HepG2 (cell line): ENCODE measurements around the gene MARCHF6. TPM values are rescaled to one million over a fixed set of nuclear protein-coding genes. Genes with fewer than 3 reads are reported as not detected.

Source experiments
- ATAC-seq: fragments of 200-7000 bp; cut with Tn5 transposase; 3 replicates; pipeline ENCODE4 v1.9.1; 2020; ENCODE audit warnings: mild to moderate bottlenecking, moderate library complexity
- BruUV-seq: library from RNA; stranded (reverse); fragments of 400-500 nt; replicated peaks from 2 replicates; lab custom pipeline; 2021; lab: Mats Ljungman, UMichigan
- CTCF ChIA-PET: fragments of 300-600 bp; formaldehyde crosslinking; extraction: SDS; loops from one replicate; lab custom pipeline; 2021; ENCODE audit warnings: low total read pairs, inconsistent platforms, low intra/inter-chr PET ratio; lab: Yijun Ruan, JAX
- POLR2A ChIA-PET: fragments of 350-600 bp; sonication (Branson Sonifier 250); formaldehyde crosslinking; loops from one replicate; lab custom pipeline; 2020; ENCODE audit warnings: antibody characterized with exemption, inconsistent platforms; lab: Yijun Ruan, JAX
- DNase-seq: peaks from one replicate; pipeline ENCODE4 v3.0.0-alpha.2; 2015; ENCODE audit warnings: low spot score
- FAIRE-seq: peaks from 3 replicates; lab custom pipeline; 2011; peaks lifted over from hg19 to GRCh38; lab: Jason Lieb, UNC
- H2AFZ ChIP-seq: one replicate; pipeline ENCODE4 v1.6.1; 2011; ENCODE audit warnings: low read length, inconsistent platforms
- H3K27ac ChIP-seq: fragments of 300-600 bp; 3 replicates; pipeline ENCODE4 v1.8.0; 2011; ENCODE audit warnings: mixed run types, mild to moderate bottlenecking, mixed read lengths, low read length, inconsistent platforms; ENCODE audit not compliant: insufficient read depth; ENCODE audit errors: extremely low read length
- H3K27me3 ChIP-seq, 2 experiments: fragments of 200-600 bp in 1 of 2; 2 replicates in 1 of 2; 3 replicates in 1 of 2; pipeline versions ENCODE4 v1.6.0 to v1.8.0; 2011; ENCODE audit warnings: low read length in 2 of 2, mild to moderate bottlenecking in 2 of 2, moderate library complexity in 2 of 2, inconsistent platforms in 1 of 2; ENCODE audit not compliant: insufficient read depth in 2 of 2, control insufficient read depth in 1 of 2
- H3K36me3 ChIP-seq, 2 experiments: fragments of 200-600 bp in 1 of 2; replicated peaks in 1 of 2; 2 replicates in 1 of 2; 3 replicates in 1 of 2; pipeline versions ENCODE4 v1.5.1 to v1.8.0; 2011; ENCODE audit warnings: low read length in 2 of 2, inconsistent platforms in 1 of 2; ENCODE audit not compliant: insufficient read depth in 2 of 2, control insufficient read depth in 1 of 2
- H3K4me1 ChIP-seq: 2 replicates; pipeline ENCODE4 v1.5.1; 2012; ENCODE audit warnings: low read length, inconsistent platforms; ENCODE audit not compliant: insufficient read depth
- H3K4me2 ChIP-seq: 2 replicates; pipeline ENCODE4 v1.6.0; 2011; ENCODE audit warnings: low read depth, low read length, inconsistent platforms
- H3K4me3 ChIP-seq, 3 experiments: fragments of 200-600 bp in 1 of 3; sonication (generic), shearing (Covaris generic) in 1 of 3; replicated peaks in 1 of 3; 2 replicates each; pipeline ENCODE4 v1.5.1; 2011 to 2016; ENCODE audit warnings: low read length in 3 of 3, inconsistent platforms in 2 of 3, low read depth in 2 of 3, mild to moderate bottlenecking in 2 of 3, control low read depth in 1 of 3, mixed read lengths in 1 of 3; ENCODE audit not compliant: insufficient read depth in 1 of 3
- H3K79me2 ChIP-seq: one replicate; pipeline ENCODE4 v1.6.1; 2011; ENCODE audit warnings: low read length, inconsistent platforms; ENCODE audit not compliant: insufficient read depth
- H3K9ac ChIP-seq: 2 replicates; pipeline ENCODE4 v1.6.0; 2011; ENCODE audit warnings: mild to moderate bottlenecking, low read depth, low read length, inconsistent platforms; ENCODE audit not compliant: insufficient read depth
- H3K9me3 ChIP-seq: 2 replicates; pipeline ENCODE4 v1.5.1; 2012; ENCODE audit warnings: mild to moderate bottlenecking, low read length
- H4K20me1 ChIP-seq: 2 replicates; pipeline ENCODE4 v1.6.0; 2011; ENCODE audit warnings: inconsistent platforms, mild to moderate bottlenecking, low read length, moderate library complexity; ENCODE audit not compliant: insufficient read depth
- CBFB ChIP-seq: sonication (generic); formaldehyde crosslinking; IDR thresholded peaks from 2 replicates; pipeline ENCODE4 v1.4.0; 2020; ENCODE audit warnings: missing genetic modification reagents
- RBM39 ChIP-seq: fragments of 200-400 bp; formaldehyde crosslinking; IDR thresholded peaks from one replicate; pipeline ENCODE4 v1.6.1; 2018; ENCODE audit warnings: antibody characterized with exemption, mild to moderate bottlenecking, low read depth, low read length; ENCODE audit not compliant: poor library complexity, severe bottlenecking
- SIN3A ChIP-seq: IDR thresholded peaks from 2 replicates; pipeline ENCODE4 v1.6.1; 2011; ENCODE audit warnings: low read depth, mild to moderate bottlenecking, control low read depth, low read length, borderline replicate concordance
- ZNF225 ChIP-seq: sonication (generic); formaldehyde crosslinking; IDR thresholded peaks from 2 replicates; pipeline ENCODE4 v1.4.0; 2020; ENCODE audit warnings: mild to moderate bottlenecking, missing genetic modification reagents
- ZNF441 ChIP-seq: sonication (generic); formaldehyde crosslinking; IDR thresholded peaks from 2 replicates; pipeline ENCODE4 v1.7.0; 2021; ENCODE audit warnings: missing genetic modification reagents, borderline replicate concordance
- ZSCAN22 ChIP-seq: sonication (generic); formaldehyde crosslinking; IDR thresholded peaks from 2 replicates; pipeline ENCODE4 v1.4.0; 2020; ENCODE audit warnings: mild to moderate bottlenecking, missing genetic modification reagents
- WGBS: methylation state at CpG from one replicate; pipeline ENCODE4 v1.1.6; 2017; ENCODE audit warnings: low lambda C conversion rate; 5-methylcytosine and 5-hydroxymethylcytosine counted together
- in situ Hi-C: cut with HindIII; loops from 2 replicates; pipeline ENCODE4 v1.10.0; 2017; ENCODE audit warnings: low pct_unique_long_range_greater_than_20kb; ENCODE audit not compliant: extremely low pct_ligation_motif_present
- intact Hi-C: fragments of 100-400 bp; cut with micrococcal nuclease; formaldehyde crosslinking; loops from one replicate; pipeline ENCODE4 v1.10.0; 2022; ENCODE audit not compliant: unreplicated experiment
- polyA plus RNA-seq, 8 experiments: library from polyadenylated mRNA; depleted of rRNA in 3 of 8; stranded (reverse) in 7 of 8; unstranded in 1 of 8; fragments of >200 nt; fragmentation: Illumina TruSeq in 4 of 8; extraction: Trizol in 4 of 8; gene quantifications; 2 replicates each; pipeline versions ENCODE4 v1.2.1 to v1.2.3, GENCODE V29; 2011 to 2016; ENCODE audit warnings: low read depth in 4 of 8, missing spikeins in 1 of 8, mixed read lengths in 1 of 8; ENCODE audit not compliant: insufficient read depth in 1 of 8
- total RNA-seq, 5 experiments: library from RNA; depleted of rRNA; stranded (reverse); fragments of >200 nt; fragmentation: Illumina TruSeq; extraction: Trizol; gene quantifications; 2 replicates each; pipeline ENCODE4 v1.2.3, GENCODE V29; 2016; ENCODE audit warnings: low read depth in 1 of 5
- TF ChIP-seq, protein P1 (sequence below): fragments of 450-650 bp; IDR thresholded peaks from 2 replicates; pipeline ENCODE4 v1.6.1; 2016
- TF ChIP-seq, protein P2 (sequence below): sonication (generic); formaldehyde crosslinking; IDR thresholded peaks from 2 replicates; pipeline ENCODE4 v1.8.0; 2022; ENCODE audit warnings: mild to moderate bottlenecking, missing genetic modification reagents; ENCODE audit not compliant: insufficient replicate concordance
- TF ChIP-seq, protein P3 (sequence below): sonication (generic); formaldehyde crosslinking; IDR thresholded peaks from 2 replicates; pipeline ENCODE4 v1.4.0; 2020; ENCODE audit warnings: mild to moderate bottlenecking, low read depth, missing genetic modification reagents

Gene MARCHF6
- total and polyA plus RNA-seq, 2 of the 13 experiments (the other 11 are each of a cell fraction or from before 2014, with no cell fraction given), result 48.6 to 107 TPM

DNA sequence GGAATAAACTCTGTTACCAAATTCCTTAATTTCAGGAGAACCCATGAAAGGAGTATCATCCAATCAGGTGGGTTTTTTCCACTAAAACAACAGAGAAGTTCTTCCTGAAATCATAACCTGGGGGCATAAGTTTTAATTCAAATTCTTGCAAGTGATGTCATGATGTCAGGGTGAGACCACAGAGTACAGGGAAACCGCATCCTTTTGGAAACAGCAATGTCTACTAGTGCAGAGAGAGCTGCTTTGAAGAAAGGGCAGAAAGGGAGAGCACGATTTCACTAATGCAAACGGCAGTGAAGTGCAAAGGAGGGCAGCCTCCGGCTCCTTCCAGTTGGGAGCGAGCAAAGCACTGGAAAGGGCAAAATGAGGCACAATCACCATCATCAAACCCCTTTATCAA is 25.2 kb upstream of the MARCHF6 start:
- Histone ChIP-seq H2AFZ (no peak overlapping the region), H3K4me3 (no peak overlapping the region), H3K36me3 (no peaks in the 10 kb centered on the region), H3K79me2 (no peaks in the 10 kb centered on the region), H3K4me1 (peaks cover 55% of the 10 kb centered on the region), H3K4me2 (no peak overlapping the region), H3K9ac (no peak overlapping the region), H3K9me3 (no peaks in the 10 kb centered on the region), H3K27me3 (peaks cover 0 to 11% of the 10 kb centered on the region in 2 experiments; a peak in 1 of 5 replicates), H3K27ac (no peak overlapping the region), H4K20me1 (no peaks in the 10 kb centered on the region)
- BruUV-seq, result no TSS peak
- FAIRE-seq, result no peak
- CTCF ChIA-PET, result no interaction called here
- TF ChIP-seq RBM39, result no peak
- TF ChIP-seq, protein P1, sequence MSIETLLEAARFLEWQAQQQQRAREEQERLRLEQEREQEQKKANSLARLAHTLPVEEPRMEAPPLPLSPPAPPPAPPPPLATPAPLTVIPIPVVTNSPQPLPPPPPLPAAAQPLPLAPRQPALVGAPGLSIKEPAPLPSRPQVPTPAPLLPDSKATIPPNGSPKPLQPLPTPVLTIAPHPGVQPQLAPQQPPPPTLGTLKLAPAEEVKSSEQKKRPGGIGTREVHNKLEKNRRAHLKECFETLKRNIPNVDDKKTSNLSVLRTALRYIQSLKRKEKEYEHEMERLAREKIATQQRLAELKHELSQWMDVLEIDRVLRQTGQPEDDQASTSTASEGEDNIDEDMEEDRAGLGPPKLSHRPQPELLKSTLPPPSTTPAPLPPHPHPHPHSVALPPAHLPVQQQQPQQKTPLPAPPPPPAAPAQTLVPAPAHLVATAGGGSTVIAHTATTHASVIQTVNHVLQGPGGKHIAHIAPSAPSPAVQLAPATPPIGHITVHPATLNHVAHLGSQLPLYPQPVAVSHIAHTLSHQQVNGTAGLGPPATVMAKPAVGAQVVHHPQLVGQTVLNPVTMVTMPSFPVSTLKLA, result no peak
- ATAC-seq, result no peak
- POLR2A ChIA-PET, result no interaction called here
- DNase-seq, result no peak
- intact Hi-C loops, result no loop called here
- in situ Hi-C loops, result no loop called here
- WGBS, result 11% methylated on average over 5 of the region's 5 CpGs

DNA sequence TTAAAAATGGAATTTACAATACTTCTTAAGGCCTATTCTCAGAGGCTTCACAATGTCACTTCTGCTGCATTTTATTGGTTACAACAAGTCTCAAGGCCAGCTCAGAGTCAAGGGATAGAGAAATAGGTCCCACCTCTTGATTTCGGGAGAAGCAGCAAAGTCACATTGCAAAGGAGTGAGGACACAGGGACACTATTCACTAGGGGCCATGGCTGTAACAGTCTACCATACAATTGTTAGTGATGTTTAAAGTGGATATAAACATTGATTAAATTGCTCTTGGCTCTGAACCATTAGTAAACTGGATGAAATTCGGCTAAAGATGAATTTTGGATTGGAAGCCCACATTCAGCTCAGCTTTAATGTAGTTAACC is 24.1 kb upstream of the MARCHF6 start:
- H4K20me1 ChIP-seq, result no peaks in the 10 kb centered on the region
- no peak overlapping the region for H3K4me3 ChIP-seq
- ChIA-PET POLR2A (interaction anchor here (1.8 kb wide), 1 partner anchor 24 kb away, joined by 9 read pairs; the partner anchor contains the start of gene MARCHF6), CTCF (no interaction called here)
- in situ Hi-C loops, result no loop called here
- H3K4me2 ChIP-seq, result no peak overlapping the region
- DNase-seq (no peak), FAIRE-seq (no peak), ATAC-seq (no peak)
- no peak overlapping the region for H3K9ac ChIP-seq
- 19% methylated on average over 2 of the region's 2 CpGs for WGBS
- no peaks in the 10 kb centered on the region for H3K36me3 ChIP-seq
- no peak overlapping the region for H3K27ac ChIP-seq
- no peaks in the 10 kb centered on the region for H3K9me3 ChIP-seq
- intact Hi-C loops, result no loop called here
- peaks cover 0 to 11% of the 10 kb centered on the region in 2 experiments; a peak in 1 of 5 replicates for H3K27me3 ChIP-seq
- no TSS peak for BruUV-seq
- peaks cover 44% of the 10 kb centered on the region for H3K4me1 ChIP-seq
- H2AFZ ChIP-seq, result no peak overlapping the region
- H3K79me2 ChIP-seq, result no peaks in the 10 kb centered on the region
- TF ChIP-seq, protein P2, sequence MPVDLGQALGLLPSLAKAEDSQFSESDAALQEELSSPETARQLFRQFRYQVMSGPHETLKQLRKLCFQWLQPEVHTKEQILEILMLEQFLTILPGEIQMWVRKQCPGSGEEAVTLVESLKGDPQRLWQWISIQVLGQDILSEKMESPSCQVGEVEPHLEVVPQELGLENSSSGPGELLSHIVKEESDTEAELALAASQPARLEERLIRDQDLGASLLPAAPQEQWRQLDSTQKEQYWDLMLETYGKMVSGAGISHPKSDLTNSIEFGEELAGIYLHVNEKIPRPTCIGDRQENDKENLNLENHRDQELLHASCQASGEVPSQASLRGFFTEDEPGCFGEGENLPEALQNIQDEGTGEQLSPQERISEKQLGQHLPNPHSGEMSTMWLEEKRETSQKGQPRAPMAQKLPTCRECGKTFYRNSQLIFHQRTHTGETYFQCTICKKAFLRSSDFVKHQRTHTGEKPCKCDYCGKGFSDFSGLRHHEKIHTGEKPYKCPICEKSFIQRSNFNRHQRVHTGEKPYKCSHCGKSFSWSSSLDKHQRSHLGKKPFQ, result no peak
- no peak for TF ChIP-seq SIN3A
- TF ChIP-seq ZNF441 (CRISPR knock-in tag), result no peak
- no peak for TF ChIP-seq CBFB (CRISPR knock-in tag)
- TF ChIP-seq ZNF225 (CRISPR knock-in tag), result no peak
- TF ChIP-seq, protein P3, sequence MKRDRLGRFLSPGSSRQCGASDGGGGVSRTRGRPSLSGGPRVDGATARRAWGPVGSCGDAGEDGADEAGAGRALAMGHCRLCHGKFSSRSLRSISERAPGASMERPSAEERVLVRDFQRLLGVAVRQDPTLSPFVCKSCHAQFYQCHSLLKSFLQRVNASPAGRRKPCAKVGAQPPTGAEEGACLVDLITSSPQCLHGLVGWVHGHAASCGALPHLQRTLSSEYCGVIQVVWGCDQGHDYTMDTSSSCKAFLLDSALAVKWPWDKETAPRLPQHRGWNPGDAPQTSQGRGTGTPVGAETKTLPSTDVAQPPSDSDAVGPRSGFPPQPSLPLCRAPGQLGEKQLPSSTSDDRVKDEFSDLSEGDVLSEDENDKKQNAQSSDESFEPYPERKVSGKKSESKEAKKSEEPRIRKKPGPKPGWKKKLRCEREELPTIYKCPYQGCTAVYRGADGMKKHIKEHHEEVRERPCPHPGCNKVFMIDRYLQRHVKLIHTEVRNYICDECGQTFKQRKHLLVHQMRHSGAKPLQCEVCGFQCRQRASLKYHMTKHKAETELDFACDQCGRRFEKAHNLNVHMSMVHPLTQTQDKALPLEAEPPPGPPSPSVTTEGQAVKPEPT (CRISPR knock-in tag), result no peak
- no peak for TF ChIP-seq ZSCAN22 (CRISPR knock-in tag)
- TF ChIP-seq, protein P1, result no peak
